WTC11 (cell line): ENCODE data around the gene ZNF362. TPM values are rescaled to one million over a fixed set of nuclear protein-coding genes. Genes with fewer than 3 reads are reported as not detected.

Experiments used
- ATAC-seq: fragments of 200-7000 bp; cut with Tn5 transposase; 2 replicates; pipeline ENCODE4 v1.10.0; 2021; ENCODE audit warnings: mild to moderate bottlenecking, moderate library complexity
- CTCF ChIA-PET: fragments of 300-600 bp; sonication (Branson Sonifier 250); formaldehyde crosslinking; loops from one replicate; lab custom pipeline; 2021; ENCODE audit warnings: antibody characterized with exemption; lab: Charles Lee
- POLR2A ChIA-PET: fragments of 350-600 bp; sonication (Branson Sonifier 250); formaldehyde crosslinking; loops from one replicate; lab custom pipeline; 2021; ENCODE audit warnings: antibody characterized with exemption; lab: Charles Lee
- DNase-seq: peaks from one replicate; pipeline ENCODE4 v3.0.0; 2021; ENCODE audit warnings: low spot score
- H3K27ac Mint-ChIP-seq: 2 replicates; pipeline ENCODE4 v1.8.0; 2021; ENCODE audit warnings: mixed read lengths
- H3K27me3 Mint-ChIP-seq: 2 replicates; pipeline ENCODE4 v1.8.0; 2021; ENCODE audit warnings: low read depth, mild to moderate bottlenecking, moderate library complexity, mixed read lengths
- H3K36me3 Mint-ChIP-seq: 2 replicates; pipeline ENCODE4 v1.8.0; 2021; ENCODE audit warnings: mixed read lengths
- H3K4me1 Mint-ChIP-seq: 2 replicates; pipeline ENCODE4 v1.8.0; 2022; ENCODE audit warnings: mixed read lengths
- H3K4me3 Mint-ChIP-seq: 2 replicates; pipeline ENCODE4 v1.8.0; 2021; ENCODE audit warnings: mild to moderate bottlenecking, moderate library complexity, mixed read lengths
- H3K9me3 Mint-ChIP-seq: 2 replicates; pipeline ENCODE4 v1.8.0; 2021; ENCODE audit warnings: mixed read lengths
- ATF2 ChIP-seq: sonication (generic); formaldehyde crosslinking; IDR thresholded peaks from 2 replicates; pipeline ENCODE4 v1.8.1; 2022; ENCODE audit warnings: low read depth, missing genetic modification reagents, borderline replicate concordance
- CDX4 ChIP-seq: fragments of 250-450 bp; sonication (Bioruptor Pico); IDR thresholded peaks from 2 replicates; pipeline ENCODE4 v1.9.0; 2021; ENCODE audit warnings: moderate library complexity, mild to moderate bottlenecking, inconsistent platforms, borderline replicate concordance
- E2F1 ChIP-seq: sonication (generic); formaldehyde crosslinking; IDR thresholded peaks from 2 replicates; pipeline ENCODE4 v1.8.0; 2022; ENCODE audit warnings: mild to moderate bottlenecking, missing genetic modification reagents
- ERG ChIP-seq: fragments of 250-450 bp; sonication (Bioruptor Pico); IDR thresholded peaks from 2 replicates; pipeline ENCODE4 v1.8.0; 2021; ENCODE audit warnings: mild to moderate bottlenecking
- FOXJ3 ChIP-seq: sonication (generic); formaldehyde crosslinking; IDR thresholded peaks from 2 replicates; pipeline ENCODE4 v1.9.0; 2021; ENCODE audit warnings: missing genetic modification reagents, mild to moderate bottlenecking, borderline replicate concordance
- GABPB1 ChIP-seq: sonication (generic); formaldehyde crosslinking; IDR thresholded peaks from 2 replicates; pipeline ENCODE4 v1.8.1; 2023; ENCODE audit warnings: mild to moderate bottlenecking, missing genetic modification reagents
- IRF2 ChIP-seq: sonication (generic); formaldehyde crosslinking; IDR thresholded peaks from 2 replicates; pipeline ENCODE4 v1.8.0; 2022; ENCODE audit warnings: low read depth, missing genetic modification reagents, borderline replicate concordance
- NR2C2 ChIP-seq: sonication (generic); formaldehyde crosslinking; IDR thresholded peaks from 2 replicates; pipeline ENCODE4 v1.8.0; 2022; ENCODE audit warnings: mild to moderate bottlenecking, missing genetic modification reagents
- RORB ChIP-seq: fragments of 250-450 bp; sonication (Bioruptor Pico); IDR thresholded peaks from 2 replicates; pipeline ENCODE4 v1.9.0; 2021; ENCODE audit warnings: mild to moderate bottlenecking
- SP1 ChIP-seq: sonication (generic); formaldehyde crosslinking; conservative IDR thresholded peaks from 2 replicates; pipeline ENCODE4 v1.8.1; 2022; ENCODE audit warnings: missing genetic modification reagents
- STAT6 ChIP-seq: sonication (generic); formaldehyde crosslinking; conservative IDR thresholded peaks from 2 replicates; pipeline ENCODE4 v1.8.1; 2023; ENCODE audit warnings: mild to moderate bottlenecking, low read depth, missing genetic modification reagents, moderate library complexity
- TCF7 ChIP-seq: sonication (generic); formaldehyde crosslinking; IDR thresholded peaks from 2 replicates; pipeline ENCODE4 v1.8.0; 2022; ENCODE audit warnings: mild to moderate bottlenecking, low read depth, missing genetic modification reagents, moderate library complexity
- USF2 ChIP-seq: sonication (generic); formaldehyde crosslinking; IDR thresholded peaks from 2 replicates; pipeline ENCODE4 v1.8.1; 2023; ENCODE audit warnings: mild to moderate bottlenecking, missing genetic modification reagents, moderate library complexity
- ZNF121 ChIP-seq: sonication (generic); formaldehyde crosslinking; IDR thresholded peaks from 2 replicates; pipeline ENCODE4 v1.8.0; 2023; ENCODE audit warnings: missing genetic modification reagents
- ZNF232 ChIP-seq: sonication (generic); formaldehyde crosslinking; IDR thresholded peaks from 2 replicates; pipeline ENCODE4 v1.8.0; 2022; ENCODE audit warnings: mild to moderate bottlenecking, missing genetic modification reagents
- ZNF317 ChIP-seq: sonication (generic); formaldehyde crosslinking; IDR thresholded peaks from 2 replicates; pipeline ENCODE4 v1.8.1; 2023; ENCODE audit warnings: low read depth, mild to moderate bottlenecking, moderate library complexity, missing genetic modification reagents, borderline replicate concordance
- ZNF396 ChIP-seq: fragments of 250-450 bp; sonication (Bioruptor Pico); IDR thresholded peaks from 2 replicates; pipeline ENCODE4 v1.8.0; 2021; ENCODE audit warnings: mild to moderate bottlenecking, moderate library complexity, borderline replicate concordance
- ZNF416 ChIP-seq: fragments of 250-450 bp; sonication (Bioruptor Pico); IDR thresholded peaks from 2 replicates; pipeline ENCODE4 v1.9.0; 2021; ENCODE audit warnings: mild to moderate bottlenecking, inconsistent platforms
- ZNF423 ChIP-seq: fragments of 250-450 bp; sonication (Bioruptor Pico); IDR thresholded peaks from 2 replicates; pipeline ENCODE4 v2.1.2; 2022; ENCODE audit warnings: mild to moderate bottlenecking, moderate library complexity
- ZNF512 ChIP-seq: sonication (generic); formaldehyde crosslinking; IDR thresholded peaks from 2 replicates; pipeline ENCODE4 v1.8.1; 2022; ENCODE audit warnings: missing genetic modification reagents, borderline replicate concordance
- ZNF532 ChIP-seq: fragments of 250-450 bp; sonication (Bioruptor Pico); IDR thresholded peaks from 2 replicates; pipeline ENCODE4 v1.9.0; 2021; ENCODE audit warnings: mild to moderate bottlenecking, borderline replicate concordance
- total RNA-seq: library from RNA; stranded (reverse); gene quantifications from 3 replicates; pipeline ENCODE4 v1.2.3, GENCODE V29; 2021

ZNF362 gene
- total RNA-seq, 1 experiment from 2014 or later: 24.2 TPM

- TF ChIP-seq E2F1 (CRISPR knock-in tag) (no peak), ERG (CRISPR knock-in tag) (no peak), ZNF232 (CRISPR knock-in tag) (no peak), RORB (CRISPR knock-in tag) (no peak), ZNF121 (CRISPR knock-in tag) (no peak; the same call in 1 of the 2 replicates), ZNF423 (peak; percentile 81), TCF7 (CRISPR knock-in tag) (no peak), ZNF512 (no peak), SP1 (CRISPR knock-in tag) (peak; percentile 29; the same call in 1 of the 2 replicates)
Measured at GRCh38 chr1:33342041-33342723, 85.9 kb downstream of the ZNF362 start (continued).

GRCh38 chr1:33343539-33343938, 87.2 kb downstream of the ZNF362 start:
- CTCF ChIA-PET: no interaction called here
- H3K27me3 Mint-ChIP-seq: peaks cover 84% of the 10 kb centered on the region
- POLR2A ChIA-PET: no interaction called here
- ATAC-seq (no peak), DNase-seq (no peak)
- H3K4me3 Mint-ChIP-seq: no peak overlapping the region
- H3K4me1 Mint-ChIP-seq: peaks cover 57% of the 10 kb centered on the region
- H3K9me3 Mint-ChIP-seq: no peaks in the 10 kb centered on the region
- H3K27ac Mint-ChIP-seq: no peak overlapping the region
- H3K36me3 Mint-ChIP-seq: no peaks in the 10 kb centered on the region
- TF ChIP-seq STAT6: no peak
- no peak for TF ChIP-seq CDX4
- no peak for TF ChIP-seq GABPB1 (CRISPR knock-in tag)
- TF ChIP-seq ZNF396 (CRISPR knock-in tag): no peak
- no peak for TF ChIP-seq ZNF416 (CRISPR knock-in tag)
- TF ChIP-seq RORB (CRISPR knock-in tag): no peak
- no peak for TF ChIP-seq ZNF532 (CRISPR knock-in tag)
- TF ChIP-seq IRF2 (CRISPR knock-in tag): no peak
- no peak for TF ChIP-seq USF2
- TF ChIP-seq ATF2 (CRISPR knock-in tag): no peak
- no peak for TF ChIP-seq FOXJ3
- no peak for TF ChIP-seq ZNF317 (CRISPR knock-in tag)
- TF ChIP-seq NR2C2 (CRISPR knock-in tag): no peak
